Suprapubic skin (tissue), 4 donors: ENCODE measurements around the gene USP38. TPM values are rescaled to one million over a fixed set of nuclear protein-coding genes. Genes with fewer than 3 reads are reported as not detected.

Experiments used
- DNase-seq, 2 donors: peaks; one replicate each; pipeline ENCODE4 v3.0.0-alpha.2; 2019; ENCODE audit warnings: low spot score in 2 of 2
- H3K27ac ChIP-seq: fragments of 200-600 bp; sonication (generic); one replicate; pipeline ENCODE4 v1.5.1; 2019
- H3K27me3 ChIP-seq: fragments of 200-600 bp; sonication (generic); one replicate; pipeline ENCODE4 v1.5.1; 2019
- H3K36me3 ChIP-seq: fragments of 200-600 bp; sonication (generic); one replicate; pipeline ENCODE4 v1.5.1; 2019
- H3K4me1 ChIP-seq: fragments of 200-600 bp; sonication (generic); one replicate; pipeline ENCODE4 v1.5.1; 2019
- H3K4me3 ChIP-seq: fragments of 200-600 bp; sonication (generic); one replicate; pipeline ENCODE4 v1.5.1; 2019; ENCODE audit warnings: mild to moderate bottlenecking
- H3K9me3 ChIP-seq: fragments of 200-600 bp; sonication (generic); one replicate; pipeline ENCODE4 v1.5.1; 2019
- CTCF ChIP-seq, 2 donors: fragments of 200-600 bp in 1 of 2; fragments of 450-650 bp in 1 of 2; sonication (generic) in 1 of 2; IDR thresholded peaks; one replicate each; pipeline ENCODE4 v1.5.1; 2016 to 2019; ENCODE audit warnings: antibody characterized with exemption in 2 of 2, mild to moderate bottlenecking in 1 of 2, moderate library complexity in 1 of 2
- EP300 ChIP-seq: sonication (generic); formaldehyde crosslinking; IDR thresholded peaks from one replicate; pipeline ENCODE4 v1.6.1; 2017; ENCODE audit warnings: antibody characterized with exemption
- POLR2A ChIP-seq, 2 donors: fragments of 450-650 bp; IDR thresholded peaks; one replicate each; pipeline ENCODE4 v1.6.1; 2017; ENCODE audit warnings: antibody characterized with exemption in 2 of 2, mild to moderate bottlenecking in 2 of 2, moderate library complexity in 2 of 2
- POLR2AphosphoS5 ChIP-seq, 3 donors: sonication (generic); formaldehyde crosslinking; IDR thresholded peaks; one replicate each; pipeline ENCODE4 v1.6.1; 2017; ENCODE audit warnings: antibody characterized with exemption in 3 of 3
- WGBS: methylation state at CpG from one replicate; pipeline ENCODE4 v1.1.5; 2018; 5-methylcytosine and 5-hydroxymethylcytosine counted together
- total RNA-seq, 4 donors: library from RNA; depleted of rRNA; stranded (reverse); fragments of >200 nt; gene quantifications; one replicate each; pipeline ENCODE4 v1.1.0, GENCODE V29; 2016

The USP38 gene
- total RNA-seq, 4 donors from 2014 or later: 17.9 to 32.0 (median 23.8) TPM

- WGBS: 72% methylated on average over 2 of the region's 2 CpGs
- TF ChIP-seq EP300 (no peak), CTCF (IDR thresholded peaks at IDR 0.05) (no peak), POLR2A (IDR thresholded peaks at IDR 0.05) (no peak), POLR2AphosphoS5 (IDR thresholded peaks at IDR 0.05) (no peak)
- no peak for DNase-seq
- Histone ChIP-seq H3K36me3 (no peaks in the 10 kb centered on the region), H3K9me3 (no peaks in the 10 kb centered on the region), H3K4me3 (no peak overlapping the region), H3K27ac (no peak overlapping the region), H3K27me3 (no peaks in the 10 kb centered on the region), H3K4me1 (no peaks in the 10 kb centered on the region)
These were observed 85.6 kb downstream of the USP38 start for GRCh38 chr4:143270256-143270838.

Other genes with a start within 250 kb of the USP38 start
- gene GAB1, start 152.0 kb downstream of the USP38 start, total RNA-seq: 10 to 100 TPM; 39.5 to 64.5 (median 46.4) TPM